ENCODE results near the gene PPP1R15A.
"Not testable (repeated sequence)": the region's sequence is repeated elsewhere in the genome, so short reads cannot be mapped to it uniquely, and the experiment has no call there.

PPP1R15A gene

DNA sequence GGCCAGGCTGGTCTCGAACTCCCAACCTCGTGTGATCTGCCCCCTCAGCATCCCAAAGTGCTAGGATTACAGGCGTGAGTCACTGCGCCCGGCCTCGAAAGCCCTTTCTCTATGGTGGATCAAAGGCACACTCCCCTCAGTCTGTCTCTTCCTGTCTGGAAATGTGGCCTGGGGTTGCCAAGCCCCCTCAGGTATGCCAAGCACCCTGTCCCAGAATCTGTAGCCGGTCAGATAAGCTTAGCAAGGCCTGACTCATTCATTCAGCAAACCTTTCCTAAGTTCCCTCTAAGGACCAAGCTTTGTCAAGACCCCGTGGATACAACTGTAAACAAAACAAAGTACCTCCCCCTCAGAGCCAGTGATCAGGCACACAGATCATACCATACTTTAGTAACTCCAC is 42.0 kb downstream of the PPP1R15A start:
- no peak for DNase-seq (ENCODE audit: low read depth, low spot score)

DNA sequence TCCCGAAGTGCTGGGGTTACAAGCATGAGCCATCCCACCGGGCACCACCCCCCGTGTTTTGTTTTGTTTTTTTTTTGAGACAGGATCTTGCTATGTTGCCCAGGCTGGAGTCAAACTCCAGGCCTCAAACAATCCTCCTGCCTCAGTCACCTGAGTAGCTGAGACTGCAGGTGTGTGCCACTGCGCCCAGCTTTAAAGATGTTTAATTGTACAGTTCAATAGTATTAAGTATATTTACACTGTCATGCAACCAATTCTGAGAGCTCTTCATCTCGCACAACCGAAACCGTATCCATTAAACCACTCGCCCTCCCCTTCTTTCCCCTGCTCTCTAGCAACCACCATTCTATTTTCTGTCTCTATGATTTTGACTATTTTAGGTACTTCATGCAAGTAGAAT is 43.5 kb downstream of the PPP1R15A start:
- no peak for DNase-seq (ENCODE audit: low read depth, low spot score)

GRCh38 chr19:48918071-48918470 is 45.9 kb downstream of the PPP1R15A start:
- no peak for DNase-seq (ENCODE audit: low read depth, low spot score)

- DNase-seq (ENCODE audit: low read depth, low spot score) = no peak
These were observed 46.6 kb downstream of the PPP1R15A start for GRCh38 chr19:48918801-48919247.

- DNase-seq (ENCODE audit: low read depth, low spot score) = not testable (repeated sequence)
These were observed 47.0 kb downstream of the PPP1R15A start for GRCh38 chr19:48919271-48919670.

GRCh38 chr19:48920949-48921348 is 48.7 kb downstream of the PPP1R15A start:
- DNase-seq (ENCODE audit: low read depth, low spot score) = no peak

DNA sequence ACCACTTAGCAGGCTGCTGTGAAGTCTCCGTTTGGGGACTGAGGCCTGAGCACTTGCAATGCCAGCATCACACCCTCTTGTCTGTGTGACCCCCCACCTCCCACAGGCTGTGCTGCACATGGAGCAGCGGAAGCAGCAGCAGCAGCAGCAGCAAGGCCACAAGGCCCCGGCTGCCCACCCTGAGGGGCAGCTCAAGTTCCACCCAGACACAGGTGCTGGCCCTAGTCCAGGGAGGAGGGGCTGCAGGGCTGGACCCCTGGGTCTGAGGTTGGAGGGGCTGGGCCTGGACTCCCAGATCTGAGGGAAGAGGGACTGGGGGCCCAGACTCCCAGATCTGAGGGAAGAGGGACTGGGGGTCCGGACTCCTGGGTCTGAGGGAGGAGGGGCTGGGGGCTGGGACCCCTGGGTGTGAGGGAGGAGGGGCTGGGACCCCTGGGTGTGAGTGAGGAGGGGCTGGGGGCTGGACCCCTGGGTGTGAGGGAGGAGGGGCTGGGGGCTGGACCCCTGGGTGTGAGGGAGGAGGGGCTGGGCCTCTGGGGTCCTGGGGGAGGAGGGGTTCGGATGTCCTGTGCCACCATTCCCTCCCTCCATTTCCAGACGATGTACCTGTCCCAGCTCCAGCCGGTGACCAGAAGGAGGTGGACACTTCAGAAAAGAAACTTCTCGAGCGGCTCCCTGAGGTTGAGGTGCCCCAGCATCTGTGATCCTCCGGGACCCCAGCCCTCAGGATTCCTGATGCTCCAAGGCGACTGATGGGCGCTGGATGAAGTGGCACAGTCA is 49.7 kb downstream of the PPP1R15A start:
- no peak for DNase-seq (ENCODE audit: low read depth, low spot score)

DNA sequence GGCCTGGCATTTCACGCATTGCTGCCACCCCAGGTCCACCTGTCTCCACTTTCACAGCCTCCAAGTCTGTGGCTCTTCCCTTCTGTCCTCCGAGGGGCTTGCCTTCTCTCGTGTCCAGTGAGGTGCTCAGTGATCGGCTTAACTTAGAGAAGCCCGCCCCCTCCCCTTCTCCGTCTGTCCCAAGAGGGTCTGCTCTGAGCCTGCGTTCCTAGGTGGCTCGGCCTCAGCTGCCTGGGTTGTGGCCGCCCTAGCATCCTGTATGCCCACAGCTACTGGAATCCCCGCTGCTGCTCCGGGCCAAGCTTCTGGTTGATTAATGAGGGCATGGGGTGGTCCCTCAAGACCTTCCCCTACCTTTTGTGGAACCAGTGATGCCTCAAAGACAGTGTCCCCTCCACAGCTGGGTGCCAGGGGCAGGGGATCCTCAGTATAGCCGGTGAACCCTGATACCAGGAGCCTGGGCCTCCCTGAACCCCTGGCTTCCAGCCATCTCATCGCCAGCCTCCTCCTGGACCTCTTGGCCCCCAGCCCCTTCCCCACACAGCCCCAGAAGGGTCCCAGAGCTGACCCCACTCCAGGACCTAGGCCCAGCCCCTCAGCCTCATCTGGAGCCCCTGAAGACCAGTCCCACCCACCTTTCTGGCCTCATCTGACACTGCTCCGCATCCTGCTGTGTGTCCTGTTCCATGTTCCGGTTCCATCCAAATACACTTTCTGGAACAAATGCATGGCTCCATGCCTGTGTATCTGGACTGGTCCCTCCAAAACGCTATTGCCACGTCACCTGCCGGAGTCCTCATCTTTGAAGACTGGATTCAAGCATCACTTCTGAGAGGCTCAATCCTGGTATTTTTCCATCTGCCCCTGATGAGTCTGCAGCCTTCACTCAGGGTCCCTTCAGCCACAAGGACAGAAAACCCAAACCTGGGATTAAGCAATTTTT is 50.6 kb downstream of the PPP1R15A start:
- DNase-seq (ENCODE audit: low read depth, low spot score) = no peak

- no peak for DNase-seq (ENCODE audit: low read depth, low spot score)
These were observed 53.1 kb downstream of the PPP1R15A start for GRCh38 chr19:48925240-48925843.

All from activated CD4-positive, CD25-positive, alpha-beta regulatory T cell treated with anti-CD3 and anti-CD28 coated beads, Interleukin-2, amount 50 U/mL, for 16 hours (primary cell).